Prostate gland (tissue), 2 donors: ENCODE results near the gene SULT1C4. TPM values are rescaled to one million over a fixed set of nuclear protein-coding genes. Genes with fewer than 3 reads are reported as not detected.

ENCODE experiments used
- DNase-seq: peaks from one replicate; pipeline ENCODE4 v3.0.0-alpha.2; 2019; ENCODE audit warnings: low spot score
- H3K27ac ChIP-seq, 2 donors: fragments of 200-600 bp; sonication (generic); 2 replicates each; pipeline ENCODE4 v1.5.1; 2017 to 2019
- H3K27me3 ChIP-seq: fragments of 200-600 bp; sonication (generic); replicated peaks from 2 replicates; pipeline ENCODE4 v1.5.1; 2019; ENCODE audit not compliant: insufficient read depth
- H3K36me3 ChIP-seq, 2 donors: fragments of 200-600 bp; sonication (generic); 1 replicate in 1 of 2; 2 replicates in 1 of 2; pipeline versions ENCODE4 v1.5.1 to v1.8.1; 2017 to 2019
- H3K4me1 ChIP-seq: fragments of 200-600 bp; sonication (generic); replicated peaks from 2 replicates; pipeline ENCODE4 v1.5.1; 2019
- H3K4me3 ChIP-seq, 2 donors: fragments of 200-600 bp; sonication (generic); 2 replicates each; pipeline ENCODE4 v1.5.1; 2017 to 2019
- H3K9me3 ChIP-seq: fragments of 200-600 bp; sonication (generic); 2 replicates; pipeline ENCODE4 v1.5.1; 2017
- POLR2A ChIP-seq: fragments of 450-650 bp; IDR thresholded peaks from one replicate; pipeline ENCODE4 v1.6.1; 2016; ENCODE audit warnings: antibody characterized with exemption, mild to moderate bottlenecking
- POLR2AphosphoS5 ChIP-seq: sonication (generic); formaldehyde crosslinking; IDR thresholded peaks from one replicate; pipeline ENCODE4 v1.6.1; 2017; ENCODE audit warnings: antibody characterized with exemption
- WGBS: methylation state at CpG from one replicate; pipeline ENCODE4 v1.1.5; 2018; 5-methylcytosine and 5-hydroxymethylcytosine counted together
- intact Hi-C: fragments of 100-400 bp; cut with DNase I; formaldehyde crosslinking; loops from one replicate; pipeline ENCODE4 v1.14.2; 2022
- total RNA-seq, 2 donors: library from RNA; depleted of rRNA; stranded (reverse); fragments of >200 nt; gene quantifications; one replicate each; pipeline ENCODE4 v1.1.0, GENCODE V29; 2016
- TF ChIP-seq, protein P1 (sequence below), 4 experiments: fragments of 200-600 bp in 2 of 4; fragments of 450-650 bp in 2 of 4; sonication (generic) in 2 of 4; IDR thresholded peaks; 1 replicate in 3 of 4; 2 replicates in 1 of 4; pipeline ENCODE4 v1.5.1; 2016 to 2019; ENCODE audit warnings: antibody characterized with exemption in 4 of 4, mild to moderate bottlenecking in 2 of 4, moderate library complexity in 2 of 4

Gene SULT1C4
- total RNA-seq, 2 donors from 2014 or later: 2.2 TPM; not detected in 1

DNA sequence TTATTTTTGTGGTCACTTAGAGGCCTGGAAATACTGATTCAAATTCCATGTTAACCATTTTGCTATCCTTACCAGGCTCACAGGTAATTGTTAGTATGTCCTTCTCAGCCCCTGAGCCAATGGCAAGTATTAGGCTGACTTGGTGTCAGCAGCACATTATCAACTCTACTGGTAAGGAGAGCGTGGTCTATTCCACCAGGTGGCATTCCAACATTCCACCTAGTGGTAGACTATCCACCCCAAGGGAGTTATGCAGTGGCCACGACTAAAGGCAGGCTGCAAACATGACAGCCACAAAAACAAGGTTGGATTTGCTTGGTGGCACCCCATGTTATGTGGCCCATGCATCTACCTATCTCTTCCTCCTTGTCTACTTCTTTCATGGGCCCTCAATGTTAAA lies 39.5 kb downstream of the SULT1C4 start:
- no peak for DNase-seq
- no peaks in the 10 kb centered on the region for H3K4me1 ChIP-seq
- H3K36me3 ChIP-seq: no peaks in the 10 kb centered on the region
- H3K27me3 ChIP-seq: no peaks in the 10 kb centered on the region
- 91% methylated on average over 2 of the region's 2 CpGs for WGBS
- intact Hi-C loops: no loop called here
- no peak overlapping the region for H3K4me3 ChIP-seq
- TF ChIP-seq POLR2AphosphoS5 (no peak), POLR2A (no peak)
- TF ChIP-seq, protein P1, sequence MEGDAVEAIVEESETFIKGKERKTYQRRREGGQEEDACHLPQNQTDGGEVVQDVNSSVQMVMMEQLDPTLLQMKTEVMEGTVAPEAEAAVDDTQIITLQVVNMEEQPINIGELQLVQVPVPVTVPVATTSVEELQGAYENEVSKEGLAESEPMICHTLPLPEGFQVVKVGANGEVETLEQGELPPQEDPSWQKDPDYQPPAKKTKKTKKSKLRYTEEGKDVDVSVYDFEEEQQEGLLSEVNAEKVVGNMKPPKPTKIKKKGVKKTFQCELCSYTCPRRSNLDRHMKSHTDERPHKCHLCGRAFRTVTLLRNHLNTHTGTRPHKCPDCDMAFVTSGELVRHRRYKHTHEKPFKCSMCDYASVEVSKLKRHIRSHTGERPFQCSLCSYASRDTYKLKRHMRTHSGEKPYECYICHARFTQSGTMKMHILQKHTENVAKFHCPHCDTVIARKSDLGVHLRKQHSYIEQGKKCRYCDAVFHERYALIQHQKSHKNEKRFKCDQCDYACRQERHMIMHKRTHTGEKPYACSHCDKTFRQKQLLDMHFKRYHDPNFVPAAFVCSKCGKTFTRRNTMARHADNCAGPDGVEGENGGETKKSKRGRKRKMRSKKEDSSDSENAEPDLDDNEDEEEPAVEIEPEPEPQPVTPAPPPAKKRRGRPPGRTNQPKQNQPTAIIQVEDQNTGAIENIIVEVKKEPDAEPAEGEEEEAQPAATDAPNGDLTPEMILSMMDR (IDR thresholded peaks at IDR 0.05): no peak
- H3K9me3 ChIP-seq: no peaks in the 10 kb centered on the region
- H3K27ac ChIP-seq: no peak overlapping the region

DNA sequence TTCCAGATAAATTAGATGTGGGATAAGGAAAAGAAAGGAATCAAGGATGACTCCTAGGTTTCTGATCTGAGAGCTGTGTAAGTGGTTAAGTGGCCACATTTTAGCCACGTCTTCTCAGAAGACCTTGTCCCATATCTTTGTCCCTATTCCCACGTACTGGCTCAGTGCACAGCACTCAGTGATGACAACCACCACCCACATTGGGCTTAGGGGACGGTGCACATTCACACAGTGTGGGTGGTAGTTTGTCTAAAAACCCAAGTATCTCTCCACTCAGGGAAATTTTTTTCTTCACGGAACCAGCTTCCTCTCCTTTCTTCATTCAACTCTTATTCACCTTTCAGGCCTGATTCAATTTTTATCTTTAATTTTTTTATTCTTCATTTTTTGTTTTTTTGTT lies 40.7 kb downstream of the SULT1C4 start:
- no peaks in the 10 kb centered on the region for H3K27me3 ChIP-seq
- no peak for TF ChIP-seq POLR2AphosphoS5
- no peak for TF ChIP-seq POLR2A
- TF ChIP-seq, protein P1 (IDR thresholded peaks at IDR 0.05): no peak
- H3K4me1 ChIP-seq: no peaks in the 10 kb centered on the region
- 91% methylated on average over 4 of the region's 4 CpGs for WGBS
- no peaks in the 10 kb centered on the region for H3K36me3 ChIP-seq
- intact Hi-C loops: no loop called here
- no peaks in the 10 kb centered on the region for H3K9me3 ChIP-seq
- no peak overlapping the region for H3K27ac ChIP-seq
- no peak for DNase-seq
- no peak overlapping the region for H3K4me3 ChIP-seq

DNA sequence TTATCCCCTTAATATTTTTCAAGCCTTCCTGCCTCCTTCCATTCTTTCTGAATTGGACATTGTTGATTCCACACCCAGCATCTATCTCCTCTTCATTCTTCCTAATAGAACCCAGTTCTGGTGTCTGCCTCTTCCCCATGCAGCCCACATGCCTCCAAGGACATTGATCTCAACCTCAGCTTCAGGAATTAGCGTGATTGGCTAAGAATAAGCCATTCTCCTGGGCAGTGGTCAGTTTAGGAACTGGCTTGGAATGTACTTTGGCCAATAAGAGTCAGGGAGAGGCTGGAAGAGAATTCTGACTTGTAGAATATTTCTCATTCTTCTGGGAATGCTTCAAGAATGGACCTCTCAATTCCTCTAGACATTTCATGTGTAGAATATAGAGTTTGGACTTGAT lies 45.3 kb downstream of the SULT1C4 start:
- intact Hi-C loops: no loop called here
- H3K36me3 ChIP-seq: no peaks in the 10 kb centered on the region
- H3K4me1 ChIP-seq: no peaks in the 10 kb centered on the region
- DNase-seq: no peak
- 100% methylated on average over 1 of the region's 1 CpG for WGBS
- no peak overlapping the region for H3K4me3 ChIP-seq
- H3K27ac ChIP-seq: no peak overlapping the region
- no peak for TF ChIP-seq POLR2A
- no peak for TF ChIP-seq POLR2AphosphoS5
- TF ChIP-seq, protein P1 (IDR thresholded peaks at IDR 0.05): no peak
- no peaks in the 10 kb centered on the region for H3K9me3 ChIP-seq
- no peaks in the 10 kb centered on the region for H3K27me3 ChIP-seq

DNA sequence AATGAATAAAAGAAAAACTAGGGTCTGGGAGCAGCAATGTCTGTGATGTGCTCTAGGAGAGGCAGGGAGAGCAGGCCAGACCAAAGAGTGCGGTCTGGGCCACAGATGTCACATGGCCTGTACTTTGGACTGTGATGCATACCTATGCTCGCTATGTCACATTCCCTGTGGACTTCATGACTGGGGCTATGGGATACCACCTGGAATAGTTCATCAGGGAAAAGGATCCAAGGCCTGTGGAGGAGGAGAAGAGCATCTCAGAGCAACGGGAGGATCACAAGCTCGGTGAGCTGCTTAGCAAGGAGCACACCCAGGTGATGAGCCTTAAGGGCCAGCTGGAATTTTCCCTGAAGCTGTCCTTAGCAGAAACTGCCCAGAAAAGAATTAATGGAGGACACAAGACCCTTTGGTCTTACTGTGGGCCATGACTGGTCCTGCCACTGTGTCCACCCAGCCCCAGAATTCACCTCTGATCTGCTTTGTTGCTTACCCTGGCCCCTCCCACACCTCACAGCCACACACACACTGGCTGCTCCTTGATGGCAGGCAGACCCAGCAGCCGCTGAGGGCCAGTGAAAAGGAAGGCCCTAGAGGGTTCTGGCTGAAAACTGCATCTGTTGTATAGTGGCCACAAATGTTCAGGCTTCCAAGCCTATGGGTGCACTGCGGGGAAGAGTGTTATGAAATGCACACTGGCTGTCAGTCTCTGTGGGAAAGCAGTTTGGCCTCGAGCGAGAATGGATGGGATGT lies 45.9 kb downstream of the SULT1C4 start:
- TF ChIP-seq, protein P1 (IDR thresholded peaks at IDR 0.05): no peak
- TF ChIP-seq POLR2AphosphoS5 (no peak), POLR2A (no peak)
- Histone ChIP-seq H3K4me3 (no peak overlapping the region), H3K4me1 (no peaks in the 10 kb centered on the region), H3K27ac (no peak overlapping the region), H3K36me3 (no peaks in the 10 kb centered on the region), H3K9me3 (no peaks in the 10 kb centered on the region), H3K27me3 (no peaks in the 10 kb centered on the region)
- WGBS: 89% methylated on average over 8 of the region's 8 CpGs
- DNase-seq: no peak
- intact Hi-C loops: no loop called here
